HEK293 (cell line): ENCODE measurements around the gene RXRG.
"Not testable (repeated sequence)": the region's sequence is repeated elsewhere in the genome, so short reads cannot be mapped to it uniquely, and the experiment has no call there.

Source experiments
- CTCF ChIA-PET: fragments of 350-600 bp; formaldehyde crosslinking; extraction: SDS; loops from one replicate; lab custom pipeline; 2021; ENCODE audit warnings: antibody characterized with exemption; lab: Yijun Ruan, JAX
- POLR2A ChIA-PET: fragments of 300-600 bp; formaldehyde crosslinking; extraction: SDS; loops from one replicate; lab custom pipeline; 2020; ENCODE audit warnings: antibody characterized with exemption, inconsistent platforms; lab: Yijun Ruan, JAX
- H3K27ac ChIP-seq: fragments of 200-500 bp; sonication (Bioruptor generic); 2 replicates; pipeline ENCODE4 v1.5.1; 2014; ENCODE audit warnings: low read depth, low read length, control low read depth, inconsistent platforms; ENCODE audit errors: extremely low read depth
- H3K36me3 ChIP-seq, 2 experiments: fragments of 200-500 bp in 1 of 2; sonication (Bioruptor generic) in 1 of 2; 1 replicate in 1 of 2; 2 replicates in 1 of 2; pipeline ENCODE4 v1.5.1; 2014 to 2017; ENCODE audit warnings: inconsistent platforms in 2 of 2, low read length in 2 of 2; ENCODE audit not compliant: control insufficient read depth in 2 of 2, insufficient read depth in 1 of 2
- H3K4me1 ChIP-seq: fragments of 200-500 bp; sonication (Bioruptor generic); 2 replicates; pipeline ENCODE4 v1.5.1; 2014; ENCODE audit warnings: mild to moderate bottlenecking, low read length, inconsistent platforms; ENCODE audit not compliant: control insufficient read depth, insufficient read depth
- H3K4me3 ChIP-seq: 2 replicates; pipeline ENCODE4 v1.5.1; 2011; ENCODE audit warnings: low read depth, mild to moderate bottlenecking, control low read depth, low read length, moderate library complexity
- H3K9me3 ChIP-seq: fragments of 200-500 bp; sonication (Bioruptor generic); 2 replicates; pipeline ENCODE4 v1.5.1; 2014; ENCODE audit warnings: low read depth, low read length, inconsistent platforms; ENCODE audit not compliant: control insufficient read depth, insufficient read depth
- GLI4 ChIP-seq: fragments of 450-650 bp; formaldehyde crosslinking; IDR thresholded peaks from 2 replicates; pipeline ENCODE4 v1.5.1; 2016; ENCODE audit warnings: missing biosample characterization, missing genetic modification characterization
- HOXC10 ChIP-seq: sonication (generic); formaldehyde crosslinking; IDR thresholded peaks from 2 replicates; pipeline ENCODE4 v1.8.1; 2023; ENCODE audit warnings: mild to moderate bottlenecking, missing genetic modification reagents
- SP2 ChIP-seq: fragments of 450-650 bp; formaldehyde crosslinking; IDR thresholded peaks from 2 replicates; pipeline ENCODE4 v1.5.1; 2016; ENCODE audit warnings: missing biosample characterization, missing genetic modification characterization
- YY1 ChIP-seq: fragments of 450-650 bp; formaldehyde crosslinking; IDR thresholded peaks from 2 replicates; pipeline ENCODE4 v1.5.1; 2018; ENCODE audit warnings: missing biosample characterization, missing genetic modification characterization
- ZNF148 ChIP-seq: fragments of 450-650 bp; formaldehyde crosslinking; IDR thresholded peaks from 2 replicates; pipeline ENCODE4 v1.5.0; 2017; ENCODE audit warnings: missing biosample characterization, missing genetic modification characterization, borderline replicate concordance
- ZNF175 ChIP-seq: fragments of 450-650 bp; formaldehyde crosslinking; IDR thresholded peaks from 2 replicates; pipeline ENCODE4 v1.5.1; 2016; ENCODE audit warnings: missing biosample characterization, missing genetic modification characterization
- ZNF24 ChIP-seq: fragments of 450-650 bp; formaldehyde crosslinking; IDR thresholded peaks from 2 replicates; pipeline ENCODE4 v1.5.1; 2016; ENCODE audit warnings: missing biosample characterization, missing genetic modification characterization
- ZNF350 ChIP-seq: fragments of 450-650 bp; formaldehyde crosslinking; IDR thresholded peaks from 2 replicates; pipeline ENCODE4 v1.5.0; 2017; ENCODE audit warnings: missing biosample characterization, mild to moderate bottlenecking, missing genetic modification characterization
- ZNF433 ChIP-seq: fragments of 450-650 bp; formaldehyde crosslinking; IDR thresholded peaks from 2 replicates; pipeline ENCODE4 v1.5.1; 2016; ENCODE audit warnings: missing biosample characterization, missing genetic modification characterization, low read depth
- ZNF571 ChIP-seq: fragments of 450-650 bp; formaldehyde crosslinking; IDR thresholded peaks from 2 replicates; pipeline ENCODE4 v1.5.0; 2017; ENCODE audit warnings: missing biosample characterization, missing genetic modification characterization
- ZNF580 ChIP-seq: fragments of 450-650 bp; formaldehyde crosslinking; IDR thresholded peaks from 2 replicates; pipeline ENCODE4 v1.5.1; 2016; ENCODE audit warnings: missing biosample characterization, missing genetic modification characterization
- ZNF624 ChIP-seq: fragments of 450-650 bp; formaldehyde crosslinking; IDR thresholded peaks from 2 replicates; pipeline ENCODE4 v1.5.1; 2017; ENCODE audit warnings: missing biosample characterization, missing genetic modification characterization
- ZNF677 ChIP-seq: fragments of 450-650 bp; IDR thresholded peaks from 2 replicates; pipeline ENCODE4 v1.5.0; 2018; ENCODE audit warnings: missing biosample characterization, mild to moderate bottlenecking, missing genetic modification characterization, moderate library complexity
- ZSCAN4 ChIP-seq: fragments of 450-650 bp; formaldehyde crosslinking; IDR thresholded peaks from 2 replicates; pipeline ENCODE4 v1.5.1; 2017; ENCODE audit warnings: missing biosample characterization, missing genetic modification characterization
- TF ChIP-seq, protein P1 (sequence below): fragments of 450-650 bp; formaldehyde crosslinking; IDR thresholded peaks from 2 replicates; pipeline ENCODE4 v1.5.1; 2016; ENCODE audit warnings: missing biosample characterization, missing genetic modification characterization, borderline replicate concordance
- TF ChIP-seq, protein P2 (sequence below): fragments of 450-650 bp; formaldehyde crosslinking; IDR thresholded peaks from 2 replicates; pipeline ENCODE4 v1.5.1; 2017; ENCODE audit warnings: missing biosample characterization, missing genetic modification characterization
- TF ChIP-seq, protein P3 (sequence below): fragments of 450-650 bp; formaldehyde crosslinking; IDR thresholded peaks from 2 replicates; pipeline ENCODE4 v1.5.1; 2016; ENCODE audit warnings: missing biosample characterization, missing genetic modification characterization, low read depth

Gene RXRG

GRCh38 chr1:165467706-165468105 is 22.8 kb upstream of the RXRG start (continued):
- TF ChIP-seq ZNF175: no peak
- TF ChIP-seq, protein P1, sequence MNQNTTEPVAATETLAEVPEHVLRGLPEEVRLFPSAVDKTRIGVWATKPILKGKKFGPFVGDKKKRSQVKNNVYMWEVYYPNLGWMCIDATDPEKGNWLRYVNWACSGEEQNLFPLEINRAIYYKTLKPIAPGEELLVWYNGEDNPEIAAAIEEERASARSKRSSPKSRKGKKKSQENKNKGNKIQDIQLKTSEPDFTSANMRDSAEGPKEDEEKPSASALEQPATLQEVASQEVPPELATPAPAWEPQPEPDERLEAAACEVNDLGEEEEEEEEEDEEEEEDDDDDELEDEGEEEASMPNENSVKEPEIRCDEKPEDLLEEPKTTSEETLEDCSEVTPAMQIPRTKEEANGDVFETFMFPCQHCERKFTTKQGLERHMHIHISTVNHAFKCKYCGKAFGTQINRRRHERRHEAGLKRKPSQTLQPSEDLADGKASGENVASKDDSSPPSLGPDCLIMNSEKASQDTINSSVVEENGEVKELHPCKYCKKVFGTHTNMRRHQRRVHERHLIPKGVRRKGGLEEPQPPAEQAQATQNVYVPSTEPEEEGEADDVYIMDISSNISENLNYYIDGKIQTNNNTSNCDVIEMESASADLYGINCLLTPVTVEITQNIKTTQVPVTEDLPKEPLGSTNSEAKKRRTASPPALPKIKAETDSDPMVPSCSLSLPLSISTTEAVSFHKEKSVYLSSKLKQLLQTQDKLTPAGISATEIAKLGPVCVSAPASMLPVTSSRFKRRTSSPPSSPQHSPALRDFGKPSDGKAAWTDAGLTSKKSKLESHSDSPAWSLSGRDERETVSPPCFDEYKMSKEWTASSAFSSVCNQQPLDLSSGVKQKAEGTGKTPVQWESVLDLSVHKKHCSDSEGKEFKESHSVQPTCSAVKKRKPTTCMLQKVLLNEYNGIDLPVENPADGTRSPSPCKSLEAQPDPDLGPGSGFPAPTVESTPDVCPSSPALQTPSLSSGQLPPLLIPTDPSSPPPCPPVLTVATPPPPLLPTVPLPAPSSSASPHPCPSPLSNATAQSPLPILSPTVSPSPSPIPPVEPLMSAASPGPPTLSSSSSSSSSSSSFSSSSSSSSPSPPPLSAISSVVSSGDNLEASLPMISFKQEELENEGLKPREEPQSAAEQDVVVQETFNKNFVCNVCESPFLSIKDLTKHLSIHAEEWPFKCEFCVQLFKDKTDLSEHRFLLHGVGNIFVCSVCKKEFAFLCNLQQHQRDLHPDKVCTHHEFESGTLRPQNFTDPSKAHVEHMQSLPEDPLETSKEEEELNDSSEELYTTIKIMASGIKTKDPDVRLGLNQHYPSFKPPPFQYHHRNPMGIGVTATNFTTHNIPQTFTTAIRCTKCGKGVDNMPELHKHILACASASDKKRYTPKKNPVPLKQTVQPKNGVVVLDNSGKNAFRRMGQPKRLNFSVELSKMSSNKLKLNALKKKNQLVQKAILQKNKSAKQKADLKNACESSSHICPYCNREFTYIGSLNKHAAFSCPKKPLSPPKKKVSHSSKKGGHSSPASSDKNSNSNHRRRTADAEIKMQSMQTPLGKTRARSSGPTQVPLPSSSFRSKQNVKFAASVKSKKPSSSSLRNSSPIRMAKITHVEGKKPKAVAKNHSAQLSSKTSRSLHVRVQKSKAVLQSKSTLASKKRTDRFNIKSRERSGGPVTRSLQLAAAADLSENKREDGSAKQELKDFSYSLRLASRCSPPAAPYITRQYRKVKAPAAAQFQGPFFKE (tag by site-specific recombination): no peak
- no peak for TF ChIP-seq ZNF677 (tag by site-specific recombination)
- TF ChIP-seq YY1 (tag by site-specific recombination): no peak
- no peak for TF ChIP-seq HOXC10 (CRISPR knock-in tag)
- no peak for TF ChIP-seq ZNF624
- TF ChIP-seq ZSCAN4: no peak
- TF ChIP-seq, protein P2, sequence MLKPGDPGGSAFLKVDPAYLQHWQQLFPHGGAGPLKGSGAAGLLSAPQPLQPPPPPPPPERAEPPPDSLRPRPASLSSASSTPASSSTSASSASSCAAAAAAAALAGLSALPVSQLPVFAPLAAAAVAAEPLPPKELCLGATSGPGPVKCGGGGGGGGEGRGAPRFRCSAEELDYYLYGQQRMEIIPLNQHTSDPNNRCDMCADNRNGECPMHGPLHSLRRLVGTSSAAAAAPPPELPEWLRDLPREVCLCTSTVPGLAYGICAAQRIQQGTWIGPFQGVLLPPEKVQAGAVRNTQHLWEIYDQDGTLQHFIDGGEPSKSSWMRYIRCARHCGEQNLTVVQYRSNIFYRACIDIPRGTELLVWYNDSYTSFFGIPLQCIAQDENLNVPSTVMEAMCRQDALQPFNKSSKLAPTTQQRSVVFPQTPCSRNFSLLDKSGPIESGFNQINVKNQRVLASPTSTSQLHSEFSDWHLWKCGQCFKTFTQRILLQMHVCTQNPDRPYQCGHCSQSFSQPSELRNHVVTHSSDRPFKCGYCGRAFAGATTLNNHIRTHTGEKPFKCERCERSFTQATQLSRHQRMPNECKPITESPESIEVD (tag by site-specific recombination): no peak

- TF ChIP-seq ZNF350 (no peak), ZNF571 (tag by site-specific recombination) (no peak), ZNF433 (no peak), ZNF580 (no peak), ZNF148 (tag by site-specific recombination) (no peak), SP2 (tag by site-specific recombination) (no peak), ZNF24 (tag by site-specific recombination) (no peak), GLI4 (tag by site-specific recombination) (no peak)
- TF ChIP-seq, protein P3, sequence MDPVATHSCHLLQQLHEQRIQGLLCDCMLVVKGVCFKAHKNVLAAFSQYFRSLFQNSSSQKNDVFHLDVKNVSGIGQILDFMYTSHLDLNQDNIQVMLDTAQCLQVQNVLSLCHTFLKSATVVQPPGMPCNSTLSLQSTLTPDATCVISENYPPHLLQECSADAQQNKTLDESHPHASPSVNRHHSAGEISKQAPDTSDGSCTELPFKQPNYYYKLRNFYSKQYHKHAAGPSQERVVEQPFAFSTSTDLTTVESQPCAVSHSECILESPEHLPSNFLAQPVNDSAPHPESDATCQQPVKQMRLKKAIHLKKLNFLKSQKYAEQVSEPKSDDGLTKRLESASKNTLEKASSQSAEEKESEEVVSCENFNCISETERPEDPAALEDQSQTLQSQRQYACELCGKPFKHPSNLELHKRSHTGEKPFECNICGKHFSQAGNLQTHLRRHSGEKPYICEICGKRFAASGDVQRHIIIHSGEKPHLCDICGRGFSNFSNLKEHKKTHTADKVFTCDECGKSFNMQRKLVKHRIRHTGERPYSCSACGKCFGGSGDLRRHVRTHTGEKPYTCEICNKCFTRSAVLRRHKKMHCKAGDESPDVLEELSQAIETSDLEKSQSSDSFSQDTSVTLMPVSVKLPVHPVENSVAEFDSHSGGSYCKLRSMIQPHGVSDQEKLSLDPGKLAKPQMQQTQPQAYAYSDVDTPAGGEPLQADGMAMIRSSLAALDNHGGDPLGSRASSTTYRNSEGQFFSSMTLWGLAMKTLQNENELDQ (tag by site-specific recombination): no peak
- TF ChIP-seq, all 188 proteins: peak for 0
- Histone ChIP-seq H3K9me3 (no peaks in the 10 kb centered on the region), H3K36me3 (no peaks in the 10 kb centered on the region), H3K4me1 (no peaks in the 10 kb centered on the region), H3K27ac (no peak overlapping the region), H3K4me3 (no peak overlapping the region)
- ChIA-PET CTCF (interaction anchor here (1.0 to 1.3 kb wide), 2 partner anchors 15 to 23 kb away, joined by 3 to 4 read pairs; no protein-coding TSS in a partner anchor), POLR2A (no interaction called here)
These were observed 19.1 kb upstream of the RXRG start for GRCh38 chr1:165463978-165464377.

DNA sequence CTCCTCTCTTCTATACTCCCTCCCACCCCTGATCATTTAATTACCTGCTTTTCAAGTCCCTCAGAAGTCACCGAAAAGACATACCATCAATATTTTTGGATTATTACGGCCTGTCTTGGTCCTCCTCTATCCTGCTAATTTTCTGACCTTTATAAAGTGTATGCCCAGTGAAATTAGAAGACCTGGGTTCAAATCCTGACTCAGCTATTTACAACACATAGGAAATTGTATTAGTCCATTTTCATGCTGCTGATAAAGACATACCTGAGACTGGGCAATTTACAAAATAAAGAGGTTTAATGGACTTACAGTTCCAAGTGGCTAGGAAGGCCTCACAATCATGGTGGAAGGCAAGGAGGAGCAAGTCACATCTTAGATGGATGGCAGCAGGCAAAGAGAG is 14.8 kb upstream of the RXRG start:
- CTCF ChIA-PET: interaction anchor here (0.6 kb wide), 1 partner anchor 36 kb away, joined by 3 read pairs; no protein-coding TSS in a partner anchor
- H3K27ac ChIP-seq, POLR2A ChIA-PET, H3K4me3 ChIP-seq, H3K9me3 ChIP-seq, H3K4me1 ChIP-seq, H3K36me3 ChIP-seq: not testable (repeated sequence)
